ENCODE measurements around the gene SPRY4.
A peak's percentile ranks its signal among the peaks of the same experiment; 100 is the strongest.

SPRY4 gene

GRCh38 chr5:142330026-142330425 is 5.2 kb upstream of the SPRY4 start:
- H3K27me3 ChIP-seq (replicated peaks), result no peaks in the 10 kb centered on the region
- in situ Hi-C loops (cut with HindIII; ENCODE audit: low pct_ligation_motif_present, low sequenced_read_pairs), result no loop called here
- H3K27ac ChIP-seq, result no peak overlapping the region
- H3K36me3 ChIP-seq (replicated peaks), result no peaks in the 10 kb centered on the region
- TF ChIP-seq CTCF (IDR thresholded peaks at IDR 0.05; ENCODE audit: low read depth, low read length, missing control alignments), result no peak
- no peak for DNase-seq
- H3K4me3 ChIP-seq (ENCODE audit: low read depth, low read length), result no peak overlapping the region

- H3K27ac ChIP-seq, result peak overlapping the region; percentile 84
- peak; percentile 43 for TF ChIP-seq CTCF (IDR thresholded peaks at IDR 0.05; ENCODE audit: low read depth, low read length, missing control alignments)
- in situ Hi-C loops (cut with HindIII; ENCODE audit: low pct_ligation_motif_present, low sequenced_read_pairs), result no loop called here
- no peaks in the 10 kb centered on the region for H3K27me3 ChIP-seq (replicated peaks)
- no peak overlapping the region for H3K4me3 ChIP-seq (ENCODE audit: low read depth, low read length)
- H3K36me3 ChIP-seq (replicated peaks), result peaks cover 9% of the 10 kb centered on the region
- DNase-seq, result peak; percentile 74
Observed at GRCh38 chr5:142327111-142327842, 2.5 kb upstream of the SPRY4 start.

- Histone ChIP-seq H3K36me3 (replicated peaks) (peaks cover 9% of the 10 kb centered on the region), H3K27ac (peak overlapping the region; percentile 84), H3K4me3 (ENCODE audit: low read depth, low read length) (peak overlapping the region; percentile 98), H3K27me3 (replicated peaks) (no peaks in the 10 kb centered on the region)
- in situ Hi-C loops (cut with HindIII; ENCODE audit: low pct_ligation_motif_present, low sequenced_read_pairs), result no loop called here
- TF ChIP-seq CTCF (IDR thresholded peaks at IDR 0.05; ENCODE audit: low read depth, low read length, missing control alignments), result no peak
- no peak for DNase-seq
Observed at GRCh38 chr5:142326480-142326938, 1.7 kb upstream of the SPRY4 start.

GRCh38 chr5:142325725-142326479 is 1.1 kb upstream of the SPRY4 start:
- Histone ChIP-seq H3K4me3 (ENCODE audit: low read depth, low read length) (peak overlapping the region; percentile 98), H3K27ac (peak overlapping the region; percentile 84), H3K27me3 (replicated peaks) (no peaks in the 10 kb centered on the region), H3K36me3 (replicated peaks) (peaks cover 10% of the 10 kb centered on the region)
- in situ Hi-C loops (cut with HindIII; ENCODE audit: low pct_ligation_motif_present, low sequenced_read_pairs), result no loop called here
- peak; percentile 92 for DNase-seq
- TF ChIP-seq CTCF (IDR thresholded peaks at IDR 0.05; ENCODE audit: low read depth, low read length, missing control alignments), result no peak

GRCh38 chr5:142324136-142324870 is 518 bp downstream of the SPRY4 start:
- no peaks in the 10 kb centered on the region for H3K27me3 ChIP-seq (replicated peaks)
- peaks cover 14% of the 10 kb centered on the region for H3K36me3 ChIP-seq (replicated peaks)
- no peak for DNase-seq
- in situ Hi-C loops (cut with HindIII; ENCODE audit: low pct_ligation_motif_present, low sequenced_read_pairs), result loop anchor here (25.0 kb wide), 1 partner anchor 213 kb away; no protein-coding TSS in a partner anchor
- peak overlapping the region; percentile 98 for H3K4me3 ChIP-seq (ENCODE audit: low read depth, low read length)
- TF ChIP-seq CTCF (IDR thresholded peaks at IDR 0.05; ENCODE audit: low read depth, low read length, missing control alignments), result peak; percentile 28
- peak overlapping the region; percentile 88 for H3K27ac ChIP-seq

Data from brain microvascular endothelial cell (primary cell).